ENCODE measurements around the gene PPARA.

- TF ChIP-seq, protein P1, sequence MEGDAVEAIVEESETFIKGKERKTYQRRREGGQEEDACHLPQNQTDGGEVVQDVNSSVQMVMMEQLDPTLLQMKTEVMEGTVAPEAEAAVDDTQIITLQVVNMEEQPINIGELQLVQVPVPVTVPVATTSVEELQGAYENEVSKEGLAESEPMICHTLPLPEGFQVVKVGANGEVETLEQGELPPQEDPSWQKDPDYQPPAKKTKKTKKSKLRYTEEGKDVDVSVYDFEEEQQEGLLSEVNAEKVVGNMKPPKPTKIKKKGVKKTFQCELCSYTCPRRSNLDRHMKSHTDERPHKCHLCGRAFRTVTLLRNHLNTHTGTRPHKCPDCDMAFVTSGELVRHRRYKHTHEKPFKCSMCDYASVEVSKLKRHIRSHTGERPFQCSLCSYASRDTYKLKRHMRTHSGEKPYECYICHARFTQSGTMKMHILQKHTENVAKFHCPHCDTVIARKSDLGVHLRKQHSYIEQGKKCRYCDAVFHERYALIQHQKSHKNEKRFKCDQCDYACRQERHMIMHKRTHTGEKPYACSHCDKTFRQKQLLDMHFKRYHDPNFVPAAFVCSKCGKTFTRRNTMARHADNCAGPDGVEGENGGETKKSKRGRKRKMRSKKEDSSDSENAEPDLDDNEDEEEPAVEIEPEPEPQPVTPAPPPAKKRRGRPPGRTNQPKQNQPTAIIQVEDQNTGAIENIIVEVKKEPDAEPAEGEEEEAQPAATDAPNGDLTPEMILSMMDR (IDR thresholded peaks at IDR 0.05; ENCODE audit: insufficient read depth, low read depth, low read length): no peak
- no peak for TF ChIP-seq EZH2 (IDR thresholded peaks at IDR 0.05; ENCODE audit: insufficient read depth, low read length)
These were observed 90.2 kb downstream of the PPARA start for GRCh38 chr22:46240506-46240905.

Measured in astrocyte (in vitro differentiated cells and primary cell).